GM12878 (cell line): ENCODE data around the gene SVEP1. TPM values are rescaled to one million over a fixed set of nuclear protein-coding genes. Genes with fewer than 3 reads are reported as not detected.

Experiments
- ATAC-seq: fragments of 200-7000 bp; cut with Tn5 transposase; 3 replicates; pipeline ENCODE4 v1.9.1; 2020; ENCODE audit warnings: mild to moderate bottlenecking, moderate library complexity
- BruUV-seq: library from RNA; stranded (reverse); fragments of 400-500 nt; replicated peaks from 2 replicates; lab custom pipeline; 2021; lab: Mats Ljungman, UMichigan
- CTCF ChIA-PET: fragments of 300-600 bp; sonication (Branson Sonifier 250); formaldehyde crosslinking; extraction: SDS; loops from one replicate; lab custom pipeline; 2021; ENCODE audit warnings: inconsistent platforms; lab: Yijun Ruan, JAX
- POLR2A ChIA-PET: fragments of 350-600 bp; formaldehyde crosslinking; extraction: SDS; loops from one replicate; lab custom pipeline; 2021; ENCODE audit warnings: inconsistent platforms; lab: Charles Lee
- RAD21 ChIA-PET: fragments of 300-600 bp; sonication (Branson Sonifier 250); formaldehyde crosslinking; loops from one replicate; lab custom pipeline; 2023; ENCODE audit warnings: antibody characterized with exemption; ENCODE audit not compliant: unreplicated experiment; lab: Charles Lee
- SMC1A ChIA-PET: fragments of 300-600 bp; sonication (Branson Sonifier 250); formaldehyde crosslinking; loops from one replicate; lab custom pipeline; 2023; ENCODE audit not compliant: unreplicated experiment, uncharacterized antibody; lab: Charles Lee
- DNase-seq: peaks from one replicate; pipeline ENCODE4 v3.0.0-alpha.2; 2011; ENCODE audit warnings: low read depth, low spot score
- FAIRE-seq: peaks from 3 replicates; lab custom pipeline; 2011; peaks lifted over from hg19 to GRCh38; lab: Jason Lieb, UNC
- H2AFZ ChIP-seq: 2 replicates; pipeline ENCODE4 v1.6.0; 2011; ENCODE audit warnings: low read depth, low read length, control low read depth; ENCODE audit not compliant: control insufficient read depth
- H3K27ac ChIP-seq: 2 replicates; pipeline ENCODE4 v1.5.1; 2011; ENCODE audit warnings: control low read depth; ENCODE audit not compliant: control insufficient read depth, insufficient read depth
- H3K27me3 ChIP-seq, 2 experiments: replicated peaks in 1 of 2; 2 replicates each; pipeline versions ENCODE4 v1.6.0 to v1.6.1; 2011; ENCODE audit warnings: low read length in 1 of 2; ENCODE audit not compliant: control insufficient read depth in 2 of 2, insufficient read depth in 2 of 2
- H3K36me3 ChIP-seq, 2 experiments: 2 replicates each; pipeline ENCODE4 v1.5.1; 2011; ENCODE audit warnings: low read length in 1 of 2; ENCODE audit not compliant: control insufficient read depth in 2 of 2, insufficient read depth in 2 of 2
- H3K4me1 ChIP-seq: 2 replicates; pipeline ENCODE4 v1.6.1; 2011; ENCODE audit warnings: mild to moderate bottlenecking, low read length, moderate library complexity, mixed read lengths; ENCODE audit not compliant: control insufficient read depth, insufficient read depth
- H3K4me2 ChIP-seq: 2 replicates; pipeline ENCODE4 v1.6.0; 2011; ENCODE audit warnings: control low read depth; ENCODE audit not compliant: control insufficient read depth, insufficient read depth
- H3K4me3 ChIP-seq: fragments of 200-600 bp; sonication (generic); 2 replicates; pipeline ENCODE4 v1.5.1; 2016
- H3K79me2 ChIP-seq: 2 replicates; pipeline ENCODE4 v1.6.0; 2011; ENCODE audit warnings: low read length; ENCODE audit not compliant: control insufficient read depth, insufficient read depth
- H3K9ac ChIP-seq: 2 replicates; pipeline ENCODE4 v1.8.0; 2011; ENCODE audit warnings: low read length, control low read depth, mixed read lengths; ENCODE audit not compliant: control insufficient read depth, insufficient read depth
- H3K9me3 ChIP-seq: replicated peaks from 3 replicates; pipeline ENCODE4 v1.5.1; 2011; ENCODE audit warnings: mild to moderate bottlenecking, low read length; ENCODE audit not compliant: control insufficient read depth, insufficient read depth
- H4K20me1 ChIP-seq: 2 replicates; pipeline ENCODE4 v1.6.0; 2011; ENCODE audit not compliant: control insufficient read depth, insufficient read depth
- ASH2L ChIP-seq: fragments of 300-600, 200-600 bp; sonication (generic); IDR thresholded peaks from 2 replicates; pipeline ENCODE4 v1.6.1; 2017; ENCODE audit warnings: low read depth, mild to moderate bottlenecking, borderline replicate concordance
- CHD1 ChIP-seq: IDR thresholded peaks from 2 replicates; pipeline ENCODE4 v1.6.1; 2012; ENCODE audit warnings: low read depth, low read length, improper control_type of control experiment
- DPF2 ChIP-seq: fragments of 450-650 bp; IDR thresholded peaks from 2 replicates; pipeline ENCODE4 v1.6.1; 2017; ENCODE audit warnings: mild to moderate bottlenecking
- KLF5 ChIP-seq: fragments of 450-650 bp; IDR thresholded peaks from 2 replicates; pipeline ENCODE4 v1.6.1; 2014; ENCODE audit warnings: mild to moderate bottlenecking; ENCODE audit not compliant: partially characterized antibody
- NBN ChIP-seq: fragments of 450-650 bp; IDR thresholded peaks from 2 replicates; pipeline ENCODE4 v1.6.1; 2016
- NFIC ChIP-seq: IDR thresholded peaks from 2 replicates; pipeline ENCODE4 v1.6.1; 2012; ENCODE audit warnings: low read depth, mild to moderate bottlenecking, inconsistent platforms, low read length, moderate library complexity
- POLR2A ChIP-seq: IDR thresholded peaks from 2 replicates; pipeline ENCODE4 v1.6.1; 2011; ENCODE audit warnings: low read depth, mild to moderate bottlenecking, low read length
- SMC3 ChIP-seq: IDR thresholded peaks from 2 replicates; pipeline ENCODE4 v1.6.1; 2011; ENCODE audit warnings: low read length, improper control_type of control experiment, borderline replicate concordance
- ZNF384 ChIP-seq: IDR thresholded peaks from 2 replicates; pipeline ENCODE4 v1.6.1; 2012; ENCODE audit warnings: low read depth, mild to moderate bottlenecking, low read length, improper control_type of control experiment, borderline replicate concordance
- WGBS: methylation state at CpG from one replicate; pipeline ENCODE4 v1.1.6; 2016; ENCODE audit warnings: low lambda C conversion rate; ENCODE audit not compliant: insufficient replicate concordance, insufficient coverage; ENCODE audit errors: missing lambda C conversion rate; 5-methylcytosine and 5-hydroxymethylcytosine counted together
- in situ Hi-C: fragments of 300-500 bp; cut with MboI; formaldehyde crosslinking; loops from 9 replicates; pipeline ENCODE4 v1.14.3; 2018; ENCODE audit warnings: mixed read lengths
- intact Hi-C: fragments of 100-400 bp; cut with micrococcal nuclease; formaldehyde crosslinking; loops from one replicate; pipeline ENCODE4 v1.14.2; 2022; ENCODE audit not compliant: unreplicated experiment
- polyA plus RNA-seq, 11 experiments: library from polyadenylated mRNA; depleted of rRNA in 4 of 11; unstranded in 6 of 11; stranded (reverse) in 5 of 11; fragments of >200 nt; fragmentation: Nextera tagmentation in 4 of 11; fragmentation: Illumina TruSeq in 1 of 11; extraction: Ambion mirVana in 4 of 11; extraction: Trizol in 1 of 11; gene quantifications; 1 replicate in 1 of 11; 2 replicates in 10 of 11; pipeline versions ENCODE4 v1.2.1 to v1.2.3, GENCODE V29; 2011 to 2016; ENCODE audit warnings: inconsistent platforms in 2 of 11, missing spikeins in 2 of 11, low read depth in 1 of 11
- total RNA-seq, 4 experiments: library from RNA; depleted of rRNA in 3 of 4; stranded (reverse); fragments of >200 nt in 3 of 4; fragmentation: Illumina TruSeq in 1 of 4; extraction: Trizol in 1 of 4; gene quantifications; 2 replicates each; pipeline versions ENCODE4 v1.2.1 to v1.2.3, GENCODE V29; 2013 to 2021
- TF ChIP-seq, protein P1 (sequence below): IDR thresholded peaks from 2 replicates; pipeline ENCODE4 v1.6.1; 2012; ENCODE audit warnings: low read depth, low read length, improper control_type of control experiment
- TF ChIP-seq, protein P2 (sequence below): fragments of 150-350 bp; IDR thresholded peaks from 2 replicates; pipeline ENCODE4 v1.6.1; 2014; ENCODE audit warnings: mild to moderate bottlenecking, low read depth, low read length

The SVEP1 gene
- total and polyA plus RNA-seq, 10 of the 15 experiments (the other 5 are each of a cell fraction or from before 2014, with no cell fraction given), result under 0.01 to 0.05 (median 0.01) TPM; not detected in 5

- DNase-seq (no peak), ATAC-seq (no peak), FAIRE-seq (no peak)
- Histone ChIP-seq H3K36me3 (no peaks in the 10 kb centered on the region), H3K9ac (no peak overlapping the region), H3K79me2 (no peaks in the 10 kb centered on the region), H2AFZ (no peak overlapping the region), H3K27ac (no peak overlapping the region), H3K9me3 (no peaks in the 10 kb centered on the region), H3K4me2 (no peak overlapping the region), H3K27me3 (no peaks in the 10 kb centered on the region), H4K20me1 (no peaks in the 10 kb centered on the region), H3K4me3 (no peak overlapping the region), H3K4me1 (peaks cover 7% of the 10 kb centered on the region)
- ChIA-PET POLR2A (no interaction called here), CTCF (no interaction called here), SMC1A (interaction anchor here (1.1 kb wide), 1 partner anchor 16 kb away, joined by 3 read pairs; no protein-coding TSS in a partner anchor), RAD21 (no interaction called here)
- WGBS, result 93% methylated on average over 4 of the region's 4 CpGs
- TF ChIP-seq, protein P1, sequence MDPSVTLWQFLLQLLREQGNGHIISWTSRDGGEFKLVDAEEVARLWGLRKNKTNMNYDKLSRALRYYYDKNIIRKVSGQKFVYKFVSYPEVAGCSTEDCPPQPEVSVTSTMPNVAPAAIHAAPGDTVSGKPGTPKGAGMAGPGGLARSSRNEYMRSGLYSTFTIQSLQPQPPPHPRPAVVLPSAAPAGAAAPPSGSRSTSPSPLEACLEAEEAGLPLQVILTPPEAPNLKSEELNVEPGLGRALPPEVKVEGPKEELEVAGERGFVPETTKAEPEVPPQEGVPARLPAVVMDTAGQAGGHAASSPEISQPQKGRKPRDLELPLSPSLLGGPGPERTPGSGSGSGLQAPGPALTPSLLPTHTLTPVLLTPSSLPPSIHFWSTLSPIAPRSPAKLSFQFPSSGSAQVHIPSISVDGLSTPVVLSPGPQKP, result no peak
- TF ChIP-seq NBN (no peak), NFIC (no peak), SMC3 (no peak), DPF2 (no peak), CHD1 (no peak), KLF5 (no peak), ASH2L (no peak), ZNF384 (no peak), POLR2A (no peak)
- TF ChIP-seq, protein P2, sequence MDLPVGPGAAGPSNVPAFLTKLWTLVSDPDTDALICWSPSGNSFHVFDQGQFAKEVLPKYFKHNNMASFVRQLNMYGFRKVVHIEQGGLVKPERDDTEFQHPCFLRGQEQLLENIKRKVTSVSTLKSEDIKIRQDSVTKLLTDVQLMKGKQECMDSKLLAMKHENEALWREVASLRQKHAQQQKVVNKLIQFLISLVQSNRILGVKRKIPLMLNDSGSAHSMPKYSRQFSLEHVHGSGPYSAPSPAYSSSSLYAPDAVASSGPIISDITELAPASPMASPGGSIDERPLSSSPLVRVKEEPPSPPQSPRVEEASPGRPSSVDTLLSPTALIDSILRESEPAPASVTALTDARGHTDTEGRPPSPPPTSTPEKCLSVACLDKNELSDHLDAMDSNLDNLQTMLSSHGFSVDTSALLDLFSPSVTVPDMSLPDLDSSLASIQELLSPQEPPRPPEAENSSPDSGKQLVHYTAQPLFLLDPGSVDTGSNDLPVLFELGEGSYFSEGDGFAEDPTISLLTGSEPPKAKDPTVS, result no peak
- in situ Hi-C loops (no loop called here), intact Hi-C loops (no loop called here)
- no TSS peak for BruUV-seq
Measured at GRCh38 chr9:110317911-110318310, 261.6 kb downstream of the SVEP1 start.
